ENCODE measurements around the gene AMFR.

AMFR gene

DNA sequence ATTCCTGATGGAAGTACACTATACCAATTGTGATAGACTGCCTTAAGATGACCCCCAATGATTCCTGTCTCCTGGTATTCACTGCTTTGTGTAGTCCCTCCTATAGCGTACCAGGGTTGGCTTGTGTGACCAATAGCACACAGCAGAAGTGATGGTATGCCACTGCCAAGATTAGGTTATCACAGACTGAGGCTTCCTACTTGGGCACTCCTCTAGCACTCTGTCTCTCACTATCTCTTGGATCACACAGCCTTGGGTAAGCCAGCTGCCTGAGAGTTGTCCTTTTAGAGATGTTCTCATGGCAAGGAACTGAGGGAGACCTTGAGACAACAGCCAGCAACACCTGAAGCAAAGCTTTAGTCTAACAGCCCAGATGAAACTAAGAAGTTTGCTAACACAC, 12.7 kb upstream of the AMFR start:
- peaks cover 82% of the 10 kb centered on the region for H3K36me3 ChIP-seq (ENCODE audit: insufficient read depth, low read length)
- H3K27ac ChIP-seq (ENCODE audit: low read depth, low read length, poor library complexity, severe bottlenecking): no peak overlapping the region
- no peak overlapping the region for H3K9ac ChIP-seq (ENCODE audit: low read length)
- H3K9me2 ChIP-seq (ENCODE audit: low read depth, low read length): no peaks in the 10 kb centered on the region
- no peak overlapping the region for H3K4me2 ChIP-seq (ENCODE audit: low read length)
- H3K27me3 ChIP-seq (ENCODE audit: insufficient read depth, low read length): no peaks in the 10 kb centered on the region
- H3K4me3 ChIP-seq (ENCODE audit: low read depth, low read length, poor library complexity, severe bottlenecking): no peak overlapping the region
- H4K20me1 ChIP-seq (ENCODE audit: insufficient read depth, low read length): no peaks in the 10 kb centered on the region
- no peak overlapping the region for H2AFZ ChIP-seq (ENCODE audit: low read length)
- no peaks in the 10 kb centered on the region for H3K9me3 ChIP-seq (ENCODE audit: low read length)
- H3K4me1 ChIP-seq (ENCODE audit: insufficient read depth, low read length, severe bottlenecking): no peaks in the 10 kb centered on the region
- H3F3A ChIP-seq (ENCODE audit: insufficient read depth, low read length): no peaks in the 10 kb centered on the region
- no peaks in the 10 kb centered on the region for H3K79me2 ChIP-seq (ENCODE audit: insufficient read depth, low read length)
- TF ChIP-seq, protein P1, sequence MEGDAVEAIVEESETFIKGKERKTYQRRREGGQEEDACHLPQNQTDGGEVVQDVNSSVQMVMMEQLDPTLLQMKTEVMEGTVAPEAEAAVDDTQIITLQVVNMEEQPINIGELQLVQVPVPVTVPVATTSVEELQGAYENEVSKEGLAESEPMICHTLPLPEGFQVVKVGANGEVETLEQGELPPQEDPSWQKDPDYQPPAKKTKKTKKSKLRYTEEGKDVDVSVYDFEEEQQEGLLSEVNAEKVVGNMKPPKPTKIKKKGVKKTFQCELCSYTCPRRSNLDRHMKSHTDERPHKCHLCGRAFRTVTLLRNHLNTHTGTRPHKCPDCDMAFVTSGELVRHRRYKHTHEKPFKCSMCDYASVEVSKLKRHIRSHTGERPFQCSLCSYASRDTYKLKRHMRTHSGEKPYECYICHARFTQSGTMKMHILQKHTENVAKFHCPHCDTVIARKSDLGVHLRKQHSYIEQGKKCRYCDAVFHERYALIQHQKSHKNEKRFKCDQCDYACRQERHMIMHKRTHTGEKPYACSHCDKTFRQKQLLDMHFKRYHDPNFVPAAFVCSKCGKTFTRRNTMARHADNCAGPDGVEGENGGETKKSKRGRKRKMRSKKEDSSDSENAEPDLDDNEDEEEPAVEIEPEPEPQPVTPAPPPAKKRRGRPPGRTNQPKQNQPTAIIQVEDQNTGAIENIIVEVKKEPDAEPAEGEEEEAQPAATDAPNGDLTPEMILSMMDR (IDR thresholded peaks at IDR 0.05; ENCODE audit: low read length): no peak
- TF ChIP-seq EZH2 (IDR thresholded peaks at IDR 0.05; ENCODE audit: borderline replicate concordance, low read length): no peak

DNA sequence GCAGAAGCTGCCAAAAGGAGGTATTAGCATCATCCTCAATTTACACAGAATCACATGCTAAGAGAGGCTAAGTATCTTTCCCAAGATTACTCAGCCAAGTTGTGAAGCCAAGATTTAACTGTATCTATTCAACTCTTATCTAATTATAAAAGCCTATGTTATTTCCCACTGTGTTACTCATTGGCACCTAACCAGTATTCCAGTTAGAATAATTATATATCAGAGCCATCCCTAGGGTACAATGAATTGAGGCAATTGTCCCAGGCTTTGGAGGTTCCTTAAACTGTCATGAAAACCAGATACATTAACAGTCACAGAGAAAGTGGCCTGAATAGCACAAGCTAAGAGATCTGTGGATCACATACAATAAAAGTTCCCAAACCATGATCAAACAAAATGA, 10.9 kb upstream of the AMFR start:
- Histone ChIP-seq H3K4me1 (ENCODE audit: insufficient read depth, low read length, severe bottlenecking) (no peaks in the 10 kb centered on the region), H3K79me2 (ENCODE audit: insufficient read depth, low read length) (no peaks in the 10 kb centered on the region), H3K9ac (ENCODE audit: low read length) (no peak overlapping the region), H3K4me2 (ENCODE audit: low read length) (no peak overlapping the region), H3K9me3 (ENCODE audit: low read length) (no peaks in the 10 kb centered on the region), H3K36me3 (ENCODE audit: insufficient read depth, low read length) (peaks cover 82% of the 10 kb centered on the region), H4K20me1 (ENCODE audit: insufficient read depth, low read length) (no peaks in the 10 kb centered on the region), H3K9me2 (ENCODE audit: low read depth, low read length) (no peaks in the 10 kb centered on the region), H3K27me3 (ENCODE audit: insufficient read depth, low read length) (no peaks in the 10 kb centered on the region), H3K4me3 (ENCODE audit: low read depth, low read length, poor library complexity, severe bottlenecking) (no peak overlapping the region), H2AFZ (ENCODE audit: low read length) (no peak overlapping the region), H3K27ac (ENCODE audit: low read depth, low read length, poor library complexity, severe bottlenecking) (no peak overlapping the region), H3F3A (ENCODE audit: insufficient read depth, low read length) (no peaks in the 10 kb centered on the region)
- TF ChIP-seq, protein P1 (IDR thresholded peaks at IDR 0.05; ENCODE audit: low read length): no peak
- no peak for TF ChIP-seq EZH2 (IDR thresholded peaks at IDR 0.05; ENCODE audit: borderline replicate concordance, low read length)

DNA sequence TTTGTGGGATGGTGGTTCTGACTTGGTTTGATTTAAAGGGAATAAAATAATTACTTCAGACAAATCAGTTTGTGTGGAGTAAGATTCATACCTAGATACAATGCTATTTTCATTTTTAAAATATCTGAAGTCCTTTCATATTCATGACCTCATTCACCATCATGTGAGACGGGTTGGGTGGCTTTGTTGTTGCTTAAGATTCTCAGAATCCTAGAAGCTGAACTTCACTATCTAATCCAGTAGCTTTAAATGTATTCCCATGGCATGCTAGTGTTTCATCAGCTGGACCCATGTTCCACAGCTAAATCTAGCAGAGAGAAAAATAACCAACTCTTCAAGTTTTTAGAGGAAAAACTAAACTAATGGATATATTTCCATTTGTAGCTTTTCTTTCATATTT, 2.7 kb upstream of the AMFR start:
- no peak for TF ChIP-seq EZH2 (IDR thresholded peaks at IDR 0.05; ENCODE audit: borderline replicate concordance, low read length)
- TF ChIP-seq, protein P1 (IDR thresholded peaks at IDR 0.05; ENCODE audit: low read length): no peak
- no peak overlapping the region for H3K4me2 ChIP-seq (ENCODE audit: low read length)
- H3K27me3 ChIP-seq (ENCODE audit: insufficient read depth, low read length): no peaks in the 10 kb centered on the region
- H2AFZ ChIP-seq (ENCODE audit: low read length): no peak overlapping the region
- peaks cover 45% of the 10 kb centered on the region for H3K36me3 ChIP-seq (ENCODE audit: insufficient read depth, low read length)
- no peaks in the 10 kb centered on the region for H3K9me3 ChIP-seq (ENCODE audit: low read length)
- peaks cover 15% of the 10 kb centered on the region for H3K79me2 ChIP-seq (ENCODE audit: insufficient read depth, low read length)
- H3K9me2 ChIP-seq (ENCODE audit: low read depth, low read length): no peaks in the 10 kb centered on the region
- H3F3A ChIP-seq (ENCODE audit: insufficient read depth, low read length): no peaks in the 10 kb centered on the region; the same call in 1 of the 2 replicates
- H3K9ac ChIP-seq (ENCODE audit: low read length): no peak overlapping the region
- H3K4me3 ChIP-seq (ENCODE audit: low read depth, low read length, poor library complexity, severe bottlenecking): no peak overlapping the region
- peaks cover 14% of the 10 kb centered on the region for H3K4me1 ChIP-seq (ENCODE audit: insufficient read depth, low read length, severe bottlenecking)
- H3K27ac ChIP-seq (ENCODE audit: low read depth, low read length, poor library complexity, severe bottlenecking): no peak overlapping the region
- H4K20me1 ChIP-seq (ENCODE audit: insufficient read depth, low read length): no peaks in the 10 kb centered on the region
